Tibial nerve (tissue), 4 donors: ENCODE data around the gene SLC44A5. TPM values are rescaled to one million over a fixed set of nuclear protein-coding genes. Genes with fewer than 3 reads are reported as not detected.

Source experiments
- DNase-seq, 2 donors: peaks; one replicate each; pipeline ENCODE4 v3.0.0-alpha.2; 2019; ENCODE audit warnings: low spot score in 2 of 2
- H3K27ac ChIP-seq, 4 donors: fragments of 200-600 bp; sonication (generic) in 3 of 4; one replicate each; pipeline ENCODE4 v1.5.1; 2017 to 2019; ENCODE audit warnings: mild to moderate bottlenecking in 1 of 4
- H3K27me3 ChIP-seq, 2 donors: fragments of 200-600 bp; sonication (generic) in 1 of 2; one replicate each; pipeline versions ENCODE4 v1.5.1 to v1.6.0; 2017 to 2019
- H3K36me3 ChIP-seq, 3 donors: fragments of 200-600 bp; sonication (generic); one replicate each; pipeline ENCODE4 v1.5.1; 2018 to 2019
- H3K4me1 ChIP-seq, 4 donors: fragments of 200-600 bp; sonication (generic) in 3 of 4; one replicate each; pipeline ENCODE4 v1.5.1; 2017 to 2019
- H3K4me3 ChIP-seq, 4 donors: fragments of 200-600 bp; sonication (generic) in 3 of 4; one replicate each; pipeline ENCODE4 v1.5.1; 2017 to 2019; ENCODE audit warnings: mild to moderate bottlenecking in 1 of 4, moderate library complexity in 1 of 4
- H3K9me3 ChIP-seq, 4 donors: fragments of 200-600 bp; sonication (generic) in 3 of 4; one replicate each; pipeline ENCODE4 v1.5.1; 2017 to 2019
- EP300 ChIP-seq, 2 donors: sonication (generic); formaldehyde crosslinking; IDR thresholded peaks; one replicate each; pipeline ENCODE4 v1.6.1; 2017; ENCODE audit warnings: antibody characterized with exemption in 2 of 2, mild to moderate bottlenecking in 1 of 2
- POLR2A ChIP-seq, 2 donors: fragments of 450-650 bp; IDR thresholded peaks; one replicate each; pipeline ENCODE4 v1.6.1; 2017; ENCODE audit warnings: antibody characterized with exemption in 2 of 2, mild to moderate bottlenecking in 2 of 2, moderate library complexity in 2 of 2
- WGBS, 2 donors: methylation state at CpG; one replicate each; pipeline ENCODE4 v1.1.5; 2018; 5-methylcytosine and 5-hydroxymethylcytosine counted together
- total RNA-seq, 4 donors: library from RNA; depleted of rRNA; stranded (reverse); fragments of >200 nt; gene quantifications; one replicate each; pipeline ENCODE4 v1.1.0, GENCODE V29; 2016
- TF ChIP-seq, protein P1 (sequence below), 5 experiments: fragments of 200-600 bp in 3 of 5; fragments of 450-650 bp in 2 of 5; sonication (generic) in 3 of 5; IDR thresholded peaks; one replicate each; pipeline ENCODE4 v1.5.1; 2016 to 2019; ENCODE audit warnings: antibody characterized with exemption in 5 of 5, mild to moderate bottlenecking in 3 of 5, moderate library complexity in 2 of 5

Gene SLC44A5
- total RNA-seq, 4 donors from 2014 or later = 0.21 TPM; not detected in 3

- WGBS, 2 donors = 61 to 73% methylated on average over 2 of the region's 2 CpGs
- Histone ChIP-seq H3K4me3 (no peak overlapping the region), H3K9me3 (peaks cover 0 to 7% (median 0%) of the 10 kb centered on the region in 4 donors), H3K4me1 (no peaks in the 10 kb centered on the region), H3K27me3 (no peaks in the 10 kb centered on the region), H3K36me3 (no peaks in the 10 kb centered on the region), H3K27ac (no peak overlapping the region)
- TF ChIP-seq EP300 (IDR thresholded peaks at IDR 0.05) (no peak), POLR2A (IDR thresholded peaks at IDR 0.05) (no peak)
- TF ChIP-seq, protein P1, sequence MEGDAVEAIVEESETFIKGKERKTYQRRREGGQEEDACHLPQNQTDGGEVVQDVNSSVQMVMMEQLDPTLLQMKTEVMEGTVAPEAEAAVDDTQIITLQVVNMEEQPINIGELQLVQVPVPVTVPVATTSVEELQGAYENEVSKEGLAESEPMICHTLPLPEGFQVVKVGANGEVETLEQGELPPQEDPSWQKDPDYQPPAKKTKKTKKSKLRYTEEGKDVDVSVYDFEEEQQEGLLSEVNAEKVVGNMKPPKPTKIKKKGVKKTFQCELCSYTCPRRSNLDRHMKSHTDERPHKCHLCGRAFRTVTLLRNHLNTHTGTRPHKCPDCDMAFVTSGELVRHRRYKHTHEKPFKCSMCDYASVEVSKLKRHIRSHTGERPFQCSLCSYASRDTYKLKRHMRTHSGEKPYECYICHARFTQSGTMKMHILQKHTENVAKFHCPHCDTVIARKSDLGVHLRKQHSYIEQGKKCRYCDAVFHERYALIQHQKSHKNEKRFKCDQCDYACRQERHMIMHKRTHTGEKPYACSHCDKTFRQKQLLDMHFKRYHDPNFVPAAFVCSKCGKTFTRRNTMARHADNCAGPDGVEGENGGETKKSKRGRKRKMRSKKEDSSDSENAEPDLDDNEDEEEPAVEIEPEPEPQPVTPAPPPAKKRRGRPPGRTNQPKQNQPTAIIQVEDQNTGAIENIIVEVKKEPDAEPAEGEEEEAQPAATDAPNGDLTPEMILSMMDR (IDR thresholded peaks at IDR 0.05) = no peak
- DNase-seq = no peak
Observed at GRCh38 chr1:75345538-75346292, 265.2 kb downstream of the SLC44A5 start.

DNA sequence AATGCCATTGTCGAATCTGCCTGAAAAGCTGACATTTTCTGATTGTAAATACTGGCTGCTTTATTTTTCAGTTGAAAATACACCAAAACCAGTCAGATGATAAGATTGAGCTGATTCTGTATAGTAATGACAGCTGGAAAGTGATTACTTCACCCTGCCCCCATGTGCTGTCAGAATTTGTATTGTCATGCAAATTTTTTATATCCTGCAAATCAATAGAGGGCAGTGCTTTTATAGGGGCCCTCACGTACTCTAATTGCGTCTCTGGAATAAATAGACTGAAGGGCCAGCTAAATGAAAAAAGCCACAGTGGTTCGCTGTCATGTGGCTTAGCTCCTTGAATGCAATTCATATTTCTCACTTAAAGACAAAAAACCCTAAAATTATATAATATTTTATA lies 268.1 kb downstream of the SLC44A5 start:
- Histone ChIP-seq H3K4me1 (no peaks in the 10 kb centered on the region), H3K9me3 (no peaks in the 10 kb centered on the region), H3K27me3 (no peaks in the 10 kb centered on the region), H3K36me3 (no peaks in the 10 kb centered on the region), H3K27ac (no peak overlapping the region), H3K4me3 (no peak overlapping the region)
- WGBS, 2 donors = 56 to 58% methylated on average over 4 of the region's 4 CpGs
- TF ChIP-seq, protein P1 (IDR thresholded peaks at IDR 0.05) = no peak
- TF ChIP-seq POLR2A (IDR thresholded peaks at IDR 0.05) = no peak
- no peak for TF ChIP-seq EP300 (IDR thresholded peaks at IDR 0.05)
- no peak for DNase-seq

DNA sequence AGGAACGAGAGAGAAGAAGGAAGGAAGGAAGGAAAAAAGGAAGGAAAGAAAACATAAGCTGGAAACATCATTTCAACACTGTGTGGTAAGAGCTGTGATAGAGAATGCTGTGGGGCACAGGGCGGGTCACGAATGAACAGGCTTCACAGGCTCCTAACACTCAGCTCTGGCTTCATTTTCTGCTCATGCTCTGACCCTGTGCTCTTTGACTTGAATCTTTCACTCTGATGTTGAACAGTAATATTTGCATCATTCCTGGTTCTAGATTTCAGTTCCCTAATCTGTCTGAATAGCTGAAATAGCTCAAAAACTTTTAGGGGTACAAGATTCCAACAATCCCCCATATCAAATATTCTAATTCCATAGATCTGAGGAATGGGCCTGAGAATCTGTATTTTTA lies 269.4 kb downstream of the SLC44A5 start:
- 83% methylated on average over 3 of the region's 3 CpGs for WGBS, 2 donors
- Histone ChIP-seq H3K4me1 (no peaks in the 10 kb centered on the region), H3K4me3 (no peak overlapping the region), H3K36me3 (no peaks in the 10 kb centered on the region), H3K27ac (no peak overlapping the region), H3K9me3 (no peaks in the 10 kb centered on the region), H3K27me3 (no peaks in the 10 kb centered on the region)
- no peak for DNase-seq
- TF ChIP-seq, protein P1 (IDR thresholded peaks at IDR 0.05) = no peak
- TF ChIP-seq POLR2A (IDR thresholded peaks at IDR 0.05) (no peak), EP300 (IDR thresholded peaks at IDR 0.05) (no peak)

GRCh38 chr1:75338616-75339483 lies 272.1 kb downstream of the SLC44A5 start:
- Histone ChIP-seq H3K36me3 (no peaks in the 10 kb centered on the region), H3K27me3 (no peaks in the 10 kb centered on the region), H3K4me3 (no peak overlapping the region), H3K27ac (no peak overlapping the region), H3K9me3 (no peaks in the 10 kb centered on the region), H3K4me1 (no peaks in the 10 kb centered on the region)
- no peak for DNase-seq
- 82% methylated on average over 6 of the region's 6 CpGs for WGBS, 2 donors
- TF ChIP-seq POLR2A (IDR thresholded peaks at IDR 0.05) (no peak), EP300 (IDR thresholded peaks at IDR 0.05) (no peak)
- TF ChIP-seq, protein P1 (IDR thresholded peaks at IDR 0.05) = no peak

- Histone ChIP-seq H3K27ac (no peak overlapping the region), H3K4me1 (no peaks in the 10 kb centered on the region), H3K36me3 (no peaks in the 10 kb centered on the region), H3K4me3 (no peak overlapping the region), H3K9me3 (no peaks in the 10 kb centered on the region), H3K27me3 (no peaks in the 10 kb centered on the region)
- whole genome bisulfite sequencing, 2 donors = 69 to 90% methylated on average over 4 of the region's 4 CpGs
- TF ChIP-seq POLR2A (IDR thresholded peaks at IDR 0.05) = no peak
- TF ChIP-seq, protein P1 (IDR thresholded peaks at IDR 0.05) = no peak
- no peak for TF ChIP-seq EP300 (IDR thresholded peaks at IDR 0.05)
- no peak for DNase-seq
Observed at GRCh38 chr1:75334876-75335389, 276.0 kb downstream of the SLC44A5 start.
